H9 (cell line): ENCODE measurements around the gene ZNF619. TPM values are rescaled to one million over a fixed set of nuclear protein-coding genes. Genes with fewer than 3 reads are reported as not detected.

Experiments
- DNase-seq: peaks from one replicate; pipeline ENCODE4 v3.0.0-alpha.2; 2017
- H2AFZ ChIP-seq: one replicate; pipeline ENCODE4 v1.6.1; 2013; ENCODE audit warnings: mild to moderate bottlenecking, low read length, control low read depth, moderate library complexity
- H2AK5ac ChIP-seq: 2 replicates; pipeline ENCODE4 v1.6.1; 2013; ENCODE audit warnings: low read length, control low read depth, mixed read lengths; ENCODE audit not compliant: insufficient read length
- H2BK120ac ChIP-seq: one replicate; pipeline ENCODE4 v1.6.1; 2013; ENCODE audit warnings: low read depth, mild to moderate bottlenecking, low read length, control low read depth, inconsistent platforms; ENCODE audit not compliant: poor library complexity, severe bottlenecking
- H2BK12ac ChIP-seq: 2 replicates; pipeline ENCODE4 v1.6.1; 2013; ENCODE audit warnings: low read length, control low read depth, mixed read lengths, low read depth; ENCODE audit not compliant: insufficient read length
- H2BK15ac ChIP-seq: 2 replicates; pipeline ENCODE4 v1.6.1; 2013; ENCODE audit warnings: low read depth, low read length, control low read depth
- H2BK20ac ChIP-seq: one replicate; pipeline ENCODE4 v1.6.1; 2013; ENCODE audit warnings: low read depth, mild to moderate bottlenecking, low read length, control low read depth, inconsistent platforms; ENCODE audit not compliant: poor library complexity, severe bottlenecking
- H2BK5ac ChIP-seq: 2 replicates; pipeline ENCODE4 v1.6.1; 2013; ENCODE audit warnings: low read length, control low read depth, mixed read lengths; ENCODE audit not compliant: insufficient read length
- H3K14ac ChIP-seq: 2 replicates; pipeline ENCODE4 v1.6.1; 2013; ENCODE audit warnings: low read length, control low read depth; ENCODE audit not compliant: insufficient read depth
- H3K18ac ChIP-seq: 2 replicates; pipeline ENCODE4 v1.6.1; 2013; ENCODE audit warnings: low read depth, mild to moderate bottlenecking, mixed read lengths, low read length, control low read depth; ENCODE audit not compliant: insufficient read length
- H3K23ac ChIP-seq: 2 replicates; pipeline ENCODE4 v1.6.1; 2013; ENCODE audit warnings: low read length, control low read depth, mixed read lengths, low read depth; ENCODE audit not compliant: insufficient read length
- H3K23me2 ChIP-seq: 2 replicates; pipeline ENCODE4 v1.6.1; 2013; ENCODE audit warnings: low read depth, mild to moderate bottlenecking, mixed read lengths, low read length, control low read depth; ENCODE audit not compliant: insufficient read length, poor library complexity, severe bottlenecking
- H3K27ac ChIP-seq: 2 replicates; pipeline ENCODE4 v1.5.1; 2013; ENCODE audit warnings: low read length, control low read depth, mixed read lengths, low read depth; ENCODE audit not compliant: insufficient read length
- H3K27me3 ChIP-seq: 2 replicates; pipeline ENCODE4 v1.6.1; 2013; ENCODE audit warnings: low read length, control low read depth, inconsistent platforms; ENCODE audit not compliant: insufficient read depth
- H3K4ac ChIP-seq: 2 replicates; pipeline ENCODE4 v1.6.1; 2013; ENCODE audit warnings: low read depth, mild to moderate bottlenecking, control low read depth, inconsistent platforms, low read length, moderate library complexity
- H3K4me1 ChIP-seq: 2 replicates; pipeline ENCODE4 v1.6.1; 2013; ENCODE audit warnings: low read length, control low read depth, inconsistent platforms; ENCODE audit not compliant: insufficient read depth
- H3K4me2 ChIP-seq: 2 replicates; pipeline ENCODE4 v1.6.1; 2013; ENCODE audit warnings: low read length, control low read depth, mixed read lengths; ENCODE audit not compliant: insufficient read length, insufficient read depth
- H3K56ac ChIP-seq: 2 replicates; pipeline ENCODE4 v1.6.1; 2013; ENCODE audit warnings: low read depth, mild to moderate bottlenecking, mixed read lengths, low read length, control low read depth; ENCODE audit not compliant: insufficient read length
- H3K79me1 ChIP-seq: 2 replicates; pipeline ENCODE4 v1.6.1; 2013; ENCODE audit warnings: low read depth, mild to moderate bottlenecking, moderate library complexity, low read length, control low read depth, inconsistent platforms; ENCODE audit not compliant: insufficient read depth, poor library complexity, severe bottlenecking
- H3K79me2 ChIP-seq: 2 replicates; pipeline ENCODE4 v1.6.1; 2013; ENCODE audit warnings: low read length, control low read depth, inconsistent platforms; ENCODE audit not compliant: insufficient read depth
- H3K9ac ChIP-seq: 2 replicates; pipeline ENCODE4 v1.6.1; 2013; ENCODE audit warnings: low read length, control low read depth, mixed read lengths; ENCODE audit not compliant: insufficient read length; ENCODE audit errors: extremely low read depth
- H3K9me3 ChIP-seq: one replicate; pipeline ENCODE4 v1.6.1; 2013; ENCODE audit warnings: low read depth, low read length, inconsistent platforms; ENCODE audit not compliant: control insufficient read depth
- H3T11ph ChIP-seq: one replicate; pipeline ENCODE4 v1.6.1; 2013; ENCODE audit warnings: mild to moderate bottlenecking, low read length, control low read depth, inconsistent platforms
- H4K20me1 ChIP-seq: one replicate; pipeline ENCODE4 v1.6.1; 2013; ENCODE audit not compliant: control insufficient read depth, insufficient read length, insufficient read depth
- H4K5ac ChIP-seq: 2 replicates; pipeline ENCODE4 v1.6.1; 2013; ENCODE audit warnings: low read depth, mild to moderate bottlenecking, mixed read lengths, low read length, control low read depth; ENCODE audit not compliant: insufficient read length
- H4K8ac ChIP-seq: replicated peaks from 2 replicates; pipeline ENCODE4 v1.6.1; 2013; ENCODE audit warnings: low read length, control low read depth, mixed read lengths, low read depth; ENCODE audit not compliant: insufficient read length
- H4K91ac ChIP-seq: 2 replicates; pipeline ENCODE4 v1.6.1; 2013; ENCODE audit warnings: low read depth, mild to moderate bottlenecking, moderate library complexity, mixed read lengths, low read length, control low read depth; ENCODE audit not compliant: insufficient read length
- H3K27ac Mint-ChIP-seq, 3 experiments: 2 replicates in 2 of 3; 3 replicates in 1 of 3; pipeline ENCODE4 v1.8.0; 2020 to 2021; ENCODE audit warnings: mixed read lengths in 3 of 3, mild to moderate bottlenecking in 1 of 3, moderate library complexity in 1 of 3
- H3K27me3 Mint-ChIP-seq: 2 replicates; pipeline ENCODE4 v1.8.0; 2021; ENCODE audit warnings: low read depth, mild to moderate bottlenecking, moderate library complexity, mixed read lengths
- H3K36me3 Mint-ChIP-seq, 3 experiments: 2 replicates in 2 of 3; 3 replicates in 1 of 3; pipeline ENCODE4 v1.8.0; 2020 to 2021; ENCODE audit warnings: low read depth in 3 of 3, mixed read lengths in 3 of 3; ENCODE audit not compliant: insufficient read depth in 1 of 3
- H3K4me1 Mint-ChIP-seq, 2 experiments: 2 replicates each; pipeline ENCODE4 v1.8.0; 2020; ENCODE audit warnings: mixed read lengths in 2 of 2
- H3K4me3 Mint-ChIP-seq, 2 experiments: 2 replicates in 1 of 2; 3 replicates in 1 of 2; pipeline ENCODE4 v1.8.0; 2020 to 2021; ENCODE audit warnings: mild to moderate bottlenecking in 2 of 2, mixed read lengths in 2 of 2, moderate library complexity in 1 of 2
- H3K9me3 Mint-ChIP-seq, 2 experiments: 2 replicates in 1 of 2; 3 replicates in 1 of 2; pipeline ENCODE4 v1.8.0; 2020; ENCODE audit warnings: mild to moderate bottlenecking in 2 of 2, mixed read lengths in 2 of 2, moderate library complexity in 1 of 2
- WGBS: extraction: QIAGEN DNeasy Blood & Tissue Kit; methylation state at CpG from one replicate; pipeline ENCODE4 v1.1.7; 2013; ENCODE audit warnings: missing lambda C conversion rate, low lambda C conversion rate, mixed read lengths; ENCODE audit not compliant: insufficient read length; ENCODE audit errors: extremely low coverage; 5-methylcytosine and 5-hydroxymethylcytosine counted together
- total RNA-seq: library from RNA; stranded (reverse); gene quantifications from 2 replicates; pipeline ENCODE4 v1.2.1, GENCODE V29; 2021
- TF ChIP-seq, protein P1 (sequence below): fragments of 200-600 bp; sonication (generic); conservative IDR thresholded peaks from 3 replicates; pipeline ENCODE4 v1.8.0; 2021; ENCODE audit warnings: antibody characterized with exemption, mild to moderate bottlenecking

The ZNF619 gene
- total RNA-seq, 1 experiment from 2014 or later, result 4.8 TPM

DNA sequence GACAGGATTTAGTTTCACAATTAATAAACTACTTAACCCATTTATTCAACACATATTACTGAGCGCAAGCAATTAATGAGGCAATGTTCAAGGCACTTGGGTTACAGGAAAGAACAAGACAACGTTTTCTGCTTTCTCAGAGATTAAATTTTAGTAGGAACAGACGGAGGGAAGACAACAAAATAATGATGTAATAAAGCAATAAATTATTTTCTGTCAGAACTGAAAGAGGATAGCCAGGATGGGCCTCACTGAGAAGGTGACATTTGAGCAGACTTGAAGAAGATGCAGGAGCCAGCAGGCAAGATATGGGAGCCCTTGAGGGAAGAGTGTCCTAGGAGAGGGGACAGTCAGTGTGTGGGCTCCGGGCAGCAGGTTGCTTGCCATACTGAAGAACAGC is 31.0 kb upstream of the ZNF619 start:
- Histone ChIP-seq H2BK12ac (no peak overlapping the region), H4K20me1 (no peaks in the 10 kb centered on the region), H3K9ac (no peak overlapping the region), H3K23me2 (no peaks in the 10 kb centered on the region), H2BK120ac (no peak overlapping the region), H4K8ac (no peak overlapping the region), H3K14ac (no peak overlapping the region), H3K23ac (no peak overlapping the region), H3K4ac (no peak overlapping the region), H3K9me3 (no peaks in the 10 kb centered on the region), H3K4me2 (no peak overlapping the region), H3K18ac (no peak overlapping the region), H2BK20ac (no peak overlapping the region), H3K4me1 (no peaks in the 10 kb centered on the region), H3T11ph (no peak overlapping the region), H3K79me2 (no peaks in the 10 kb centered on the region), H2AK5ac (no peak overlapping the region), H4K5ac (no peak overlapping the region), H3K27ac (no peak overlapping the region), H4K91ac (no peak overlapping the region), H2BK15ac (no peak overlapping the region), H3K56ac (no peak overlapping the region), H3K27me3 (no peaks in the 10 kb centered on the region), H2AFZ (no peak overlapping the region), H2BK5ac (no peak overlapping the region), H3K79me1 (no peaks in the 10 kb centered on the region)
- Mint-ChIP-seq H3K36me3 (no peaks in the 10 kb centered on the region), H3K27ac (no peak overlapping the region), H3K9me3 (no peaks in the 10 kb centered on the region), H3K4me1 (peaks cover 4 to 5% of the 10 kb centered on the region in 2 experiments; a peak in 2 of 4 replicates), H3K4me3 (no peak overlapping the region), H3K27me3 (no peaks in the 10 kb centered on the region)
- WGBS, result no CpG with 5 or more reads among the region's 4 CpGs
- no peak for DNase-seq
- TF ChIP-seq, protein P1, sequence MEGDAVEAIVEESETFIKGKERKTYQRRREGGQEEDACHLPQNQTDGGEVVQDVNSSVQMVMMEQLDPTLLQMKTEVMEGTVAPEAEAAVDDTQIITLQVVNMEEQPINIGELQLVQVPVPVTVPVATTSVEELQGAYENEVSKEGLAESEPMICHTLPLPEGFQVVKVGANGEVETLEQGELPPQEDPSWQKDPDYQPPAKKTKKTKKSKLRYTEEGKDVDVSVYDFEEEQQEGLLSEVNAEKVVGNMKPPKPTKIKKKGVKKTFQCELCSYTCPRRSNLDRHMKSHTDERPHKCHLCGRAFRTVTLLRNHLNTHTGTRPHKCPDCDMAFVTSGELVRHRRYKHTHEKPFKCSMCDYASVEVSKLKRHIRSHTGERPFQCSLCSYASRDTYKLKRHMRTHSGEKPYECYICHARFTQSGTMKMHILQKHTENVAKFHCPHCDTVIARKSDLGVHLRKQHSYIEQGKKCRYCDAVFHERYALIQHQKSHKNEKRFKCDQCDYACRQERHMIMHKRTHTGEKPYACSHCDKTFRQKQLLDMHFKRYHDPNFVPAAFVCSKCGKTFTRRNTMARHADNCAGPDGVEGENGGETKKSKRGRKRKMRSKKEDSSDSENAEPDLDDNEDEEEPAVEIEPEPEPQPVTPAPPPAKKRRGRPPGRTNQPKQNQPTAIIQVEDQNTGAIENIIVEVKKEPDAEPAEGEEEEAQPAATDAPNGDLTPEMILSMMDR, result no peak
